ENCODE results near the gene SFSWAP.

SFSWAP gene

DNA sequence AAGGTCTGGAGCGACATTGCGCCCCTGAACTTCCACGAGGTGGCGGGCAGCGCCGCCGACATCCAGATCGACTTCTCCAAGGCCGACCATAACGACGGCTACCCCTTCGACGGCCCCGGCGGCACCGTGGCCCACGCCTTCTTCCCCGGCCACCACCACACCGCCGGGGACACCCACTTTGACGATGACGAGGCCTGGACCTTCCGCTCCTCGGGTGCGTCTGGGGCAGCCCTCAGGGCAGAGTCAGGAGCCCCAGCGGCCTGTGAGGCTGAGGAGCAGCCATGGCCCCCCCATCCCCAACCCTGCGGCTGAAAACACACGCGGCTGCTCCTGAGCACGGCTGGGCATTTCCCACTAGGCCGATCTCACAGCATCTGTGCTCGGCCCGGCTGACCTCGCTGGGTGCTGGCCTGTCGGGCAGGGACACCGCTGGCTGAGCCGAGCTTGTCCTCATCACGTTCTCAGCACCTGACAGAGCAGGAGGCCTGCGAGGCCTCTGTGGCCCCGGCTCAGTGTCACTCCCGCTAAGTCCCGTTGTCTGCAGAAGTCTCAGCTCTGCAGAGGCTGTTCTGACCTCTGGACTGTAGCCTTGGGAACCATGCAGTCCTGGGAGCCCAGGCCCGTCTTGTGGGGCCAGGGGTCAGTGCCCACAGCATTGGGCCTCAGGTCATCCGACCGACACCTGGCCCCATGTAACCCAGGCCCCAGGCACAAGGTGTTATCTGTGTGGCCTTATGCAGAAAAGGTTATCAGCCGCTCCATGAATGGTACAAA is 129.9 kb downstream of the SFSWAP start:
- no peak for DNase-seq

DNA sequence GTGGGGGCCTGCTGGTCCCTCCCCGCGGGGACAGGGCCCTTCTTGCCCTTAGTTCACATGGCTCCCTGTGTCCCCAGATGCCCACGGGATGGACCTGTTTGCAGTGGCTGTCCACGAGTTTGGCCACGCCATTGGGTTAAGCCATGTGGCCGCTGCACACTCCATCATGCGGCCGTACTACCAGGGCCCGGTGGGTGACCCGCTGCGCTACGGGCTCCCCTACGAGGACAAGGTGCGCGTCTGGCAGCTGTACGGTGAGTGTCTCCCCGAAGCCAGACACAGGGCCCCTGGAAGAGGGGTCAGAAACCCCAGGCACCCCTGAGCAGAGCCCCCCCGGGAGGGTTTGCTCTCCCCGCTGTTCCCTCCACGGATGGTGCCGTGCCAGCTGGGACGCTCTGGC is 130.7 kb downstream of the SFSWAP start:
- DNase-seq, result no peak

- DNase-seq, result no peak
Measured at GRCh38 chr12:131842169-131842568, 131.3 kb downstream of the SFSWAP start.

DNA sequence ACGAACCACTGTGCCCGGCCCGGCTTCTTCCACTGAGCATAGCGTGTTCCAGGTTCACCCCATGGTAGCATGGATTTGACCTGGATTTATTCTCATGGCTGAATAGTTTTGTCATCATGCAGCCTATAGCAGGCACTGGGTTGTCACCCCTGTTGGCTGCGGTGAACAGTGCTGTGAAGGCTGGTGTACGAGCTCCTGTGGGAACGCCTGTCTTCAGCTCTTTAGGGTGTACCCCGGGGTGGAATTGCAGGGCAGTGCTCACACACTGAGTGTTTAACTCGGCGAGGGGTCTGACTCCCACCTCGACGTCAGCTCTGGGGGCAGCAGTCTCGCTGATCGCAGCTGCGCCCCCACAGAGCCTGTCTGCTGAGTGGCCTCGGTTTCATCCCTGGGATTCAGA is 132.6 kb downstream of the SFSWAP start:
- no peak for DNase-seq

DNA sequence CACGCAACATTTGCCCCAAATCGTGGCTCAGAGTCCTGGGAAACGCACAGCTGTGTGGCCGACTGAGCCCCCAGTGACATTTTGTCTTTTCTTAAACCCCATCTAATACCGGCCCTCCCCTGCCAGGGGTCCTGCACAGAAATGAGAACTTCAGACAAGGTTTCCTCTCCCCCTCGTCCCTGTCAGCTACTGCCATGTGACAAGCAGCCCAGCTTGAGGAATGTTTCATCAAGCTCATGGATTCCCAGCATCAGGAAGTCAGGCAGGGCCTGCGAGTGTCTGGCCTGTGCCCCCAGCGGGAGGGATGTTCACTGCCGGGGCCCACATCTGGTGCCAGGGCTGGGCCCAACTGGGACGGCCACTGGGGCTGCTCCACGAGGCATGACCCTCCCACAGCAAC is 133.2 kb downstream of the SFSWAP start:
- no peak for DNase-seq

GRCh38 chr12:131844656-131845055 is 133.8 kb downstream of the SFSWAP start:
- DNase-seq, result no peak

GRCh38 chr12:131845121-131845520 is 134.2 kb downstream of the SFSWAP start:
- DNase-seq, result no peak

DNA sequence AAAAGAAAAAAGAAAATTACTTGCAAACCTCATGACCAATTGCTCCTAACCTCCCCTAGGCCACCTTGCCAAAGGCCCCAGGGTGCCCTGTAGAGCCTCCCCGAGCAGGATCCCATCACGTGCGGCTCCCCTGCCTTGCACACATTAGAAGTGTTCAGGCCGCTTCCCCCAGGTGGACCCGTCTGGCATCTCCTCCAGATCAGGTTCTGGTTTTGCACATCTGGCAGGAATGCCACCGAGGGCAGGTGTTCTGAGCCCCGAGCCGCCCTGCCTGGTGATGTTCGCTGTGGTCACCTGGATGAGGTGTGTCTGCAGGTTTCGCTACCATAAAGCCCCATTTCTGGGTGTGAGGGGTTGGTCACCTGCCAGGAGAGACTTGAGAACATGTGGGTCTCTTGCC is 136.6 kb downstream of the SFSWAP start:
- no peak for DNase-seq

GRCh38 chr12:131848753-131849152 is 137.9 kb downstream of the SFSWAP start:
- no peak for DNase-seq
